ENCODE results near the gene SEMA6A.

Gene SEMA6A

GRCh38 chr5:116497631-116498030, 77.0 kb downstream of the SEMA6A start:
- Histone ChIP-seq H2BK5ac (ENCODE audit: low read depth, low read length, poor library complexity, severe bottlenecking) (no peak overlapping the region), H2BK120ac (ENCODE audit: low read depth, low read length) (no peak overlapping the region), H3K4ac (ENCODE audit: low read depth in 1 of 2, low read length in 2 of 2) (no peak overlapping the region), H3K9me3 (ENCODE audit: control insufficient read depth, low read length) (no peaks in the 10 kb centered on the region), H2BK15ac (ENCODE audit: low read depth, poor library complexity, severe bottlenecking) (no peak overlapping the region), H3K14ac (ENCODE audit: low read length in 2 of 2) (no peak overlapping the region), H3K27ac (ENCODE audit: low read length, poor library complexity, severe bottlenecking) (no peak overlapping the region), H4K8ac (ENCODE audit: low read length) (no peak overlapping the region), H3K4me3 (ENCODE audit: insufficient read depth in 1 of 2, low read depth in 1 of 2, low read length in 2 of 2) (no peak overlapping the region), H4K91ac (ENCODE audit: low read length) (no peak overlapping the region), H2AFZ (ENCODE audit: low read depth, low read length) (no peak overlapping the region), H3K4me1 (ENCODE audit: control insufficient read depth, insufficient read depth, low read depth, low read length) (no peaks in the 10 kb centered on the region), H3K9ac (ENCODE audit: low read length) (no peak overlapping the region), H3K4me2 (ENCODE audit: low read length, poor library complexity, severe bottlenecking) (no peak overlapping the region), H3K79me1 (replicated peaks; ENCODE audit: low read length, poor library complexity, severe bottlenecking) (no peaks in the 10 kb centered on the region), H2AK5ac (ENCODE audit: low read length, severe bottlenecking) (no peak overlapping the region), H3K18ac (ENCODE audit: low read depth in 1 of 2, low read length in 2 of 2) (no peak overlapping the region), H3K36me3 (ENCODE audit: control insufficient read depth in 1 of 2, insufficient read depth in 2 of 2, low read depth in 1 of 2, low read length in 2 of 2) (peaks cover 0 to 5% of the 10 kb centered on the region in 2 experiments), H3K27me3 (ENCODE audit: control insufficient read depth in 1 of 2, insufficient read depth in 1 of 2, low read length in 2 of 2) (no peaks in the 10 kb centered on the region), H3K23ac (ENCODE audit: low read length in 2 of 2) (no peak overlapping the region), H2BK12ac (ENCODE audit: low read length in 2 of 2) (no peak overlapping the region)
- DNase-seq, result no peak
- 97% methylated on average over 5 of the region's 5 CpGs for WGBS

DNA sequence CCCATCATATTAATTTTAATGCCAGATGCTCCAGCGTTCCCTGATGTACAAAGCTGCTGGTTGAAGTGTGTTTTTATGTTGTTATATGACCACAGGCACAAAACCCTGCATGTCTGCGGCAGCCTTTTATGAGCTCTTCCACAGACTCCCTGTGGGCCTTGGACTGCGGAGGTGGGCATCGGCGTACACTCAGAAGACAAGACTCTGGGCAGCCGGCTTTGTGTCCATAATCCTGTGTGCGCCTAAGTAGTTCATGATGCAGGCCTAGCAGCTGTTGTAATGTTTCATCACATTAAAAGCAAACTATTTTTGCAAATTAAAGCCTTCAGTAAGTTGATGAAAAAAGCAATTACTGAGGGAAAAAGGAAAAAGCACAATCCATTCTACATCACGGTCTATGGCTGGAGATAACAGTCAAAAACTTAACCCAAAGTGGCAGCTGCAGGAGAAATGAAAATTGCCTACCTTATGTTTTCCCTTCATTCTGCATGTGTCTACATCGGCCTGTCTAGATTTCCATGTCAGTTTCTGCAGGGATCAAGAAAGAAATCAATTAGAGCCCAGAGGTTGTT, 78.8 kb downstream of the SEMA6A start:
- Histone ChIP-seq H3K4me3 (ENCODE audit: insufficient read depth in 1 of 2, low read depth in 1 of 2, low read length in 2 of 2) (no peak overlapping the region), H3K18ac (ENCODE audit: low read depth in 1 of 2, low read length in 2 of 2) (no peak overlapping the region), H3K9me3 (ENCODE audit: control insufficient read depth, low read length) (no peaks in the 10 kb centered on the region), H3K79me1 (replicated peaks; ENCODE audit: low read length, poor library complexity, severe bottlenecking) (no peaks in the 10 kb centered on the region), H4K8ac (ENCODE audit: low read length) (no peak overlapping the region), H3K36me3 (ENCODE audit: control insufficient read depth in 1 of 2, insufficient read depth in 2 of 2, low read depth in 1 of 2, low read length in 2 of 2) (peaks cover 0 to 5% of the 10 kb centered on the region in 2 experiments), H3K27ac (ENCODE audit: low read length, poor library complexity, severe bottlenecking) (no peak overlapping the region), H3K4me1 (ENCODE audit: control insufficient read depth, insufficient read depth, low read depth, low read length) (peaks cover 2% of the 10 kb centered on the region), H2BK12ac (ENCODE audit: low read length in 2 of 2) (no peak overlapping the region), H3K4me2 (ENCODE audit: low read length, poor library complexity, severe bottlenecking) (no peak overlapping the region), H3K4ac (ENCODE audit: low read depth in 1 of 2, low read length in 2 of 2) (no peak overlapping the region), H3K23ac (ENCODE audit: low read length in 2 of 2) (no peak overlapping the region), H3K14ac (ENCODE audit: low read length in 2 of 2) (no peak overlapping the region), H2AFZ (ENCODE audit: low read depth, low read length) (no peak overlapping the region), H2BK5ac (ENCODE audit: low read depth, low read length, poor library complexity, severe bottlenecking) (no peak overlapping the region), H2AK5ac (ENCODE audit: low read length, severe bottlenecking) (no peak overlapping the region), H2BK15ac (ENCODE audit: low read depth, poor library complexity, severe bottlenecking) (no peak overlapping the region), H3K9ac (ENCODE audit: low read length) (no peak overlapping the region), H3K27me3 (ENCODE audit: control insufficient read depth in 1 of 2, insufficient read depth in 1 of 2, low read length in 2 of 2) (no peaks in the 10 kb centered on the region), H2BK120ac (ENCODE audit: low read depth, low read length) (no peak overlapping the region), H4K91ac (ENCODE audit: low read length) (no peak overlapping the region)
- 96% methylated on average over 8 of the region's 9 CpGs for WGBS
- no peak for DNase-seq

DNA sequence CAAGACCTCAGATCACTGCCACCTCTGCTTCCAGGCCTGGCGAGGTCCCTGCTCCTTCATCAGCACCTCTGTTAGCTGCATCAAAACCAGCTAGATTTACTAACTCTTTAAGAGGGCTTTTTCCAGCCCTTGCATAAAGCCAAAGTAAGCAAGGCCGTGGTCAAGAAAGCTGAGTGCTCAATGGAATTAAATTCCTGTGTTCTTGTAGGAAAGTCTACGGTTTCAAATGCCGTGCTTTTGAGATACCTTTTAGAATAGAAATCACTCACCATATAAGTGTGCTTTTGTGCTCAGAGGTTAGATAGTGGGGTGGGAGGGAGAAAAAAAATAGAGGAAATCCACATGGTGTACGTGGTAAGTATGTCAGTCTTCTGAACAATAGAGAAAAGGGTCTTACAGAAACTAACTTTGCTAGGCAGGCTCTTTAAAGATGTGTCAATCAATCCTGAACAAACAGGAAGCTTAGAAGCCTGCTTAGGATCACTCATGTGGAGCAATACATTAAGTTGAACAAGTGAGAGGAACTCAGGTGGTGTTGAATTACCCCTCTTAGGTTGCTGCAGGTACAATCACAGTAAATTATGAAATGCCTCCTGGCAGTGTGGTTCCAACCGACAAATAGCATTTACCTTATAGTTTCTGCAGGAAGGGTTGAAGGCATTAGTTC, 79.7 kb downstream of the SEMA6A start:
- Histone ChIP-seq H4K8ac (ENCODE audit: low read length) (no peak overlapping the region), H3K9me3 (ENCODE audit: control insufficient read depth, low read length) (no peaks in the 10 kb centered on the region), H3K23ac (ENCODE audit: low read length in 2 of 2) (no peak overlapping the region), H2BK15ac (ENCODE audit: low read depth, poor library complexity, severe bottlenecking) (no peak overlapping the region), H3K14ac (ENCODE audit: low read length in 2 of 2) (no peak overlapping the region), H2BK120ac (ENCODE audit: low read depth, low read length) (no peak overlapping the region), H3K4me3 (ENCODE audit: insufficient read depth in 1 of 2, low read depth in 1 of 2, low read length in 2 of 2) (no peak overlapping the region), H3K4me2 (ENCODE audit: low read length, poor library complexity, severe bottlenecking) (no peak overlapping the region), H3K9ac (ENCODE audit: low read length) (no peak overlapping the region), H3K27me3 (ENCODE audit: control insufficient read depth in 1 of 2, insufficient read depth in 1 of 2, low read length in 2 of 2) (no peaks in the 10 kb centered on the region), H3K4ac (ENCODE audit: low read depth in 1 of 2, low read length in 2 of 2) (no peak overlapping the region), H2BK5ac (ENCODE audit: low read depth, low read length, poor library complexity, severe bottlenecking) (no peak overlapping the region), H2AK5ac (ENCODE audit: low read length, severe bottlenecking) (no peak overlapping the region), H2BK12ac (ENCODE audit: low read length in 2 of 2) (no peak overlapping the region), H3K36me3 (ENCODE audit: control insufficient read depth in 1 of 2, insufficient read depth in 2 of 2, low read depth in 1 of 2, low read length in 2 of 2) (peaks cover 0 to 5% of the 10 kb centered on the region in 2 experiments), H3K27ac (ENCODE audit: low read length, poor library complexity, severe bottlenecking) (no peak overlapping the region), H3K4me1 (ENCODE audit: control insufficient read depth, insufficient read depth, low read depth, low read length) (peaks cover 2% of the 10 kb centered on the region), H2AFZ (ENCODE audit: low read depth, low read length) (no peak overlapping the region), H3K18ac (ENCODE audit: low read depth in 1 of 2, low read length in 2 of 2) (no peak overlapping the region), H4K91ac (ENCODE audit: low read length) (no peak overlapping the region), H3K79me1 (replicated peaks; ENCODE audit: low read length, poor library complexity, severe bottlenecking) (no peaks in the 10 kb centered on the region)
- no peak for DNase-seq
- WGBS, result 91% methylated on average over 6 of the region's 6 CpGs

DNA sequence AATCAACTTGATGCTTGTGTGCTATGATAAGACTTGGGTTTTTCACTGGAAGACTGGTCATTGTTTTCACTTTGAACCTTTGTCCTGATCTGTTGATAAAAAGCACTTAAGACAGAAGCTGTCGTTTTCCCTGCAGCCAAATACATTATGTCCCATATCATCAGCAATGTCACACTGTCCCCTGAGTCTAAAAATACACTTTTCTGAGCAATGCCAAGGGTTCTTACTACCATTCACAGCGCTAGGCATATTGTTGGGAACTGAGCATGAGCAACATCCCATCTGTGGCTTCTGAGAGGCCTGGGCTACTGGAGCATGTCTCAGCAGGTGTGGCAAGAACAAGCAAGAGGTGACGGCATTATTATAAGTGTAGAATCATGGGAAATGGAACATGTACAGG, 81.8 kb downstream of the SEMA6A start:
- Histone ChIP-seq H3K14ac (ENCODE audit: low read length in 2 of 2) (no peak overlapping the region), H2BK12ac (ENCODE audit: low read length in 2 of 2) (no peak overlapping the region), H3K27me3 (ENCODE audit: control insufficient read depth in 1 of 2, insufficient read depth in 1 of 2, low read length in 2 of 2) (no peaks in the 10 kb centered on the region), H2AK5ac (ENCODE audit: low read length, severe bottlenecking) (no peak overlapping the region), H3K36me3 (ENCODE audit: control insufficient read depth in 1 of 2, insufficient read depth in 2 of 2, low read depth in 1 of 2, low read length in 2 of 2) (peaks cover 0 to 5% of the 10 kb centered on the region in 2 experiments), H3K4me1 (ENCODE audit: control insufficient read depth, insufficient read depth, low read depth, low read length) (peaks cover 2% of the 10 kb centered on the region), H4K8ac (ENCODE audit: low read length) (no peak overlapping the region), H2BK120ac (ENCODE audit: low read depth, low read length) (no peak overlapping the region), H3K9ac (ENCODE audit: low read length) (no peak overlapping the region), H3K4me2 (ENCODE audit: low read length, poor library complexity, severe bottlenecking) (no peak overlapping the region), H2BK15ac (ENCODE audit: low read depth, poor library complexity, severe bottlenecking) (no peak overlapping the region), H3K9me3 (ENCODE audit: control insufficient read depth, low read length) (no peaks in the 10 kb centered on the region), H3K23ac (ENCODE audit: low read length in 2 of 2) (no peak overlapping the region), H4K91ac (ENCODE audit: low read length) (no peak overlapping the region), H2BK5ac (ENCODE audit: low read depth, low read length, poor library complexity, severe bottlenecking) (no peak overlapping the region), H3K4me3 (ENCODE audit: insufficient read depth in 1 of 2, low read depth in 1 of 2, low read length in 2 of 2) (no peak overlapping the region), H3K79me1 (replicated peaks; ENCODE audit: low read length, poor library complexity, severe bottlenecking) (no peaks in the 10 kb centered on the region), H3K4ac (ENCODE audit: low read depth in 1 of 2, low read length in 2 of 2) (no peak overlapping the region), H3K27ac (ENCODE audit: low read length, poor library complexity, severe bottlenecking) (no peak overlapping the region), H2AFZ (ENCODE audit: low read depth, low read length) (no peak overlapping the region), H3K18ac (ENCODE audit: low read depth in 1 of 2, low read length in 2 of 2) (peak overlapping the region in 1 of 2 experiments; percentile 6)
- DNase-seq, result peak; percentile 24
- 76% methylated on average over 3 of the region's 3 CpGs for WGBS
